PC-9 (cell line): Measurements from ENCODE around the gene DENND1A. TPM values are rescaled to one million over a fixed set of nuclear protein-coding genes. Genes with fewer than 3 reads are reported as not detected.

Experiments
- BruUV-seq: library from RNA; stranded (reverse); fragments of 400-500 nt; replicated peaks from 2 replicates; lab custom pipeline; 2021; lab: Mats Ljungman, UMichigan
- CTCF ChIA-PET: fragments of 300-600 bp; sonication (Branson Sonifier 250); formaldehyde crosslinking; loops from one replicate; lab custom pipeline; 2022; ENCODE audit warnings: antibody characterized with exemption; lab: Charles Lee
- POLR2A ChIA-PET: fragments of 300-600 bp; sonication (Branson Sonifier 250); formaldehyde crosslinking; loops from one replicate; lab custom pipeline; 2022; ENCODE audit warnings: antibody characterized with exemption; ENCODE audit not compliant: unreplicated experiment; lab: Charles Lee
- DNase-seq, 2 experiments: peaks; one replicate each; pipeline versions ENCODE4 v3.0.0 to v3.0.0-alpha.2; 2015 to 2022; ENCODE audit warnings: mixed read lengths in 1 of 2
- H2AFZ ChIP-seq: fragments of 200-600 bp; sonication (generic); 2 replicates; pipeline ENCODE4 v1.8.1; 2017; ENCODE audit warnings: antibody characterized with exemption
- H3F3A ChIP-seq: fragments of 200-600 bp; sonication (generic); 2 replicates; pipeline ENCODE4 v1.8.1; 2017; ENCODE audit warnings: antibody characterized with exemption, mild to moderate bottlenecking, low read depth; ENCODE audit not compliant: insufficient read depth
- H3K27ac ChIP-seq: fragments of 200-600 bp; sonication (generic); 2 replicates; pipeline ENCODE4 v1.6.1; 2016; ENCODE audit warnings: mixed run types
- H3K27me3 ChIP-seq: fragments of 200-600 bp; sonication (generic); 2 replicates; pipeline ENCODE4 v1.6.1; 2016; ENCODE audit warnings: low read depth, mixed run types; ENCODE audit not compliant: insufficient read depth
- H3K36me3 ChIP-seq: fragments of 200-600 bp; sonication (generic); 2 replicates; pipeline ENCODE4 v1.6.1; 2016; ENCODE audit warnings: low read depth, mixed run types
- H3K4me1 ChIP-seq: fragments of 200-600 bp; sonication (generic); replicated peaks from 2 replicates; pipeline ENCODE4 v1.6.1; 2016; ENCODE audit warnings: mixed run types; ENCODE audit not compliant: insufficient read depth
- H3K4me2 ChIP-seq: fragments of 200-600 bp; sonication (generic); 2 replicates; pipeline ENCODE4 v1.6.1; 2017; ENCODE audit warnings: mixed run types
- H3K4me3 ChIP-seq: fragments of 200-600 bp; sonication (generic); 2 replicates; pipeline ENCODE4 v1.6.1; 2016; ENCODE audit warnings: mixed run types
- H3K79me2 ChIP-seq: fragments of 200-600 bp; sonication (generic); 2 replicates; pipeline ENCODE4 v1.6.1; 2017; ENCODE audit warnings: low read depth, mixed run types
- H3K9me2 ChIP-seq: fragments of 200-600 bp; sonication (generic); 2 replicates; pipeline ENCODE4 v1.8.1; 2017; ENCODE audit warnings: mild to moderate bottlenecking; ENCODE audit not compliant: insufficient read depth
- H3K9me3 ChIP-seq: fragments of 200-600 bp; sonication (generic); 2 replicates; pipeline ENCODE4 v1.8.1; 2016; ENCODE audit warnings: low read depth; ENCODE audit not compliant: insufficient read depth
- H4K20me1 ChIP-seq: fragments of 200-600 bp; sonication (generic); 2 replicates; pipeline ENCODE4 v1.8.1; 2017; ENCODE audit not compliant: insufficient read depth
- CTCF ChIP-seq: fragments of 200-600 bp; sonication (generic); conservative IDR thresholded peaks from 2 replicates; pipeline ENCODE4 v1.6.1; 2017; ENCODE audit warnings: mixed run types, antibody characterized with exemption, mild to moderate bottlenecking, moderate library complexity
- EZH2 ChIP-seq: fragments of 200-600 bp; sonication (generic); IDR thresholded peaks from 2 replicates; pipeline ENCODE4 v1.8.0; 2017; ENCODE audit warnings: antibody characterized with exemption, low read depth
- intact Hi-C: fragments of 100-400 bp; cut with micrococcal nuclease; formaldehyde crosslinking; loops from one replicate; pipeline ENCODE4 v1.10.0; 2022; ENCODE audit not compliant: unreplicated experiment
- total RNA-seq: library from RNA; stranded (reverse); gene quantifications from 2 replicates; pipeline ENCODE4 v1.2.3, GENCODE V29; 2021

Gene DENND1A
- total RNA-seq, 1 experiment from 2014 or later, result 37.7 TPM

- Histone ChIP-seq H3K36me3 (no peaks in the 10 kb centered on the region), H3K4me3 (no peak overlapping the region), H3K9me3 (no peaks in the 10 kb centered on the region), H3K4me2 (no peak overlapping the region), H3K4me1 (no peaks in the 10 kb centered on the region), H3F3A (peaks cover 10% of the 10 kb centered on the region; the same call in 1 of the 2 replicates), H3K27me3 (no peaks in the 10 kb centered on the region), H3K27ac (no peak overlapping the region), H3K9me2 (0 out of 2 replicates have a peak, but pooled peaks cover 3% of the 10 kb centered on the region), H2AFZ (no peak overlapping the region), H3K79me2 (peaks cover 12% of the 10 kb centered on the region; the same call in 1 of the 2 replicates), H4K20me1 (peaks cover 13% of the 10 kb centered on the region)
- POLR2A ChIA-PET, result no interaction called here
- DNase-seq, result no peak
- no TSS peak for BruUV-seq
- intact Hi-C loops, result no loop called here
- CTCF ChIA-PET, result no interaction called here
- no peak for TF ChIP-seq CTCF
- no peak for TF ChIP-seq EZH2
Measured at GRCh38 chr9:123798195-123798594, 131.7 kb downstream of the DENND1A start.

GRCh38 chr9:123796618-123797484 is 133.1 kb downstream of the DENND1A start:
- H2AFZ ChIP-seq, result no peak overlapping the region
- no peaks in the 10 kb centered on the region for H3K9me3 ChIP-seq
- 0 out of 2 replicates have a peak, but pooled peaks cover 3% of the 10 kb centered on the region for H3K9me2 ChIP-seq
- H4K20me1 ChIP-seq, result peaks cover 13% of the 10 kb centered on the region
- no peak overlapping the region for H3K4me2 ChIP-seq
- H3K79me2 ChIP-seq, result peaks cover 12% of the 10 kb centered on the region; the same call in 1 of the 2 replicates
- intact Hi-C loops, result no loop called here
- no peak overlapping the region for H3K4me3 ChIP-seq
- no peak for TF ChIP-seq CTCF
- TF ChIP-seq EZH2, result no peak
- ChIA-PET CTCF (no interaction called here), POLR2A (no interaction called here)
- H3F3A ChIP-seq, result peaks cover 10% of the 10 kb centered on the region; the same call in 1 of the 2 replicates
- H3K27me3 ChIP-seq, result no peaks in the 10 kb centered on the region
- no peaks in the 10 kb centered on the region for H3K36me3 ChIP-seq
- H3K27ac ChIP-seq, result no peak overlapping the region
- no peaks in the 10 kb centered on the region for H3K4me1 ChIP-seq
- DNase-seq, result no peak
- no TSS peak for BruUV-seq

GRCh38 chr9:123796094-123796493 is 133.8 kb downstream of the DENND1A start:
- no TSS peak for BruUV-seq
- H3K9me3 ChIP-seq, result no peaks in the 10 kb centered on the region
- intact Hi-C loops, result no loop called here
- DNase-seq, result no peak
- H3K27ac ChIP-seq, result no peak overlapping the region
- H3K4me3 ChIP-seq, result no peak overlapping the region
- no peak overlapping the region for H2AFZ ChIP-seq
- CTCF ChIA-PET, result no interaction called here
- POLR2A ChIA-PET, result no interaction called here
- no peaks in the 10 kb centered on the region for H3K27me3 ChIP-seq
- no peaks in the 10 kb centered on the region for H3K4me1 ChIP-seq
- H3F3A ChIP-seq, result peaks cover 10% of the 10 kb centered on the region; the same call in 1 of the 2 replicates
- H3K9me2 ChIP-seq, result 0 out of 2 replicates have a peak, but pooled peaks cover under 1% of the 10 kb centered on the region
- peaks cover 13% of the 10 kb centered on the region; the same call in 1 of the 2 replicates for H4K20me1 ChIP-seq
- H3K36me3 ChIP-seq, result no peaks in the 10 kb centered on the region
- H3K4me2 ChIP-seq, result no peak overlapping the region
- H3K79me2 ChIP-seq, result peaks cover 12% of the 10 kb centered on the region; the same call in 1 of the 2 replicates
- no peak for TF ChIP-seq EZH2
- TF ChIP-seq CTCF, result no peak
